Activated CD8-positive, alpha-beta memory T cell treated with anti-CD3 and anti-CD28 coated beads, Interleukin-2, amount 50 U/mL, for 4 hours (primary cell): ENCODE results near the gene HSD17B12.

Experiments
- DNase-seq: peaks from one replicate; pipeline ENCODE4 v3.0.0-alpha.2; 2020

The HSD17B12 gene

GRCh38 chr11:43812471-43812870 is 131.9 kb downstream of the HSD17B12 start:
- no peak for DNase-seq

- no peak for DNase-seq
Measured at GRCh38 chr11:43818220-43818619, 137.7 kb downstream of the HSD17B12 start.

GRCh38 chr11:43819926-43820325 is 139.4 kb downstream of the HSD17B12 start:
- no peak for DNase-seq

GRCh38 chr11:43823316-43823715 is 142.8 kb downstream of the HSD17B12 start:
- DNase-seq, result no peak

- DNase-seq, result no peak
Measured at GRCh38 chr11:43823851-43824250, 143.3 kb downstream of the HSD17B12 start.

GRCh38 chr11:43825217-43825816 is 144.8 kb downstream of the HSD17B12 start:
- DNase-seq, result no peak

- peak; percentile 45 for DNase-seq
Measured at GRCh38 chr11:43830928-43831440, 150.4 kb downstream of the HSD17B12 start.

- DNase-seq, result no peak
Measured at GRCh38 chr11:43832536-43832935, 152.0 kb downstream of the HSD17B12 start.

GRCh38 chr11:43833657-43834073 is 153.1 kb downstream of the HSD17B12 start:
- DNase-seq, result no peak

GRCh38 chr11:43834286-43834685 is 153.7 kb downstream of the HSD17B12 start:
- no peak for DNase-seq

GRCh38 chr11:43835104-43835503 is 154.6 kb downstream of the HSD17B12 start:
- DNase-seq, result no peak

GRCh38 chr11:43837879-43838278 is 157.3 kb downstream of the HSD17B12 start:
- DNase-seq, result no peak

- DNase-seq, result no peak
Measured at GRCh38 chr11:43842021-43842420, 161.5 kb downstream of the HSD17B12 start.

- no peak for DNase-seq
Measured at GRCh38 chr11:43845816-43846215, 165.3 kb downstream of the HSD17B12 start.

- DNase-seq, result peak; percentile 65
Measured at GRCh38 chr11:43852057-43852636, 171.6 kb downstream of the HSD17B12 start.

GRCh38 chr11:43853781-43854180 is 173.2 kb downstream of the HSD17B12 start:
- DNase-seq, result no peak

- no peak for DNase-seq
Measured at GRCh38 chr11:43856993-43857392, 176.5 kb downstream of the HSD17B12 start.

- DNase-seq, result no peak
Measured at GRCh38 chr11:43861141-43861540, 180.6 kb downstream of the HSD17B12 start.

GRCh38 chr11:43866520-43866919 is 186.0 kb downstream of the HSD17B12 start:
- no peak for DNase-seq

- DNase-seq, result no peak
Measured at GRCh38 chr11:43866969-43867368, 186.4 kb downstream of the HSD17B12 start.

GRCh38 chr11:43868852-43869567 is 188.5 kb downstream of the HSD17B12 start:
- DNase-seq, result peak; percentile 21

GRCh38 chr11:43871051-43871450 is 190.5 kb downstream of the HSD17B12 start:
- DNase-seq, result no peak

GRCh38 chr11:43872995-43873394 is 192.5 kb downstream of the HSD17B12 start:
- DNase-seq, result no peak

- no peak for DNase-seq
Measured at GRCh38 chr11:43874078-43874477, 193.5 kb downstream of the HSD17B12 start.
